ENCODE measurements around the gene OGDH.

DNA sequence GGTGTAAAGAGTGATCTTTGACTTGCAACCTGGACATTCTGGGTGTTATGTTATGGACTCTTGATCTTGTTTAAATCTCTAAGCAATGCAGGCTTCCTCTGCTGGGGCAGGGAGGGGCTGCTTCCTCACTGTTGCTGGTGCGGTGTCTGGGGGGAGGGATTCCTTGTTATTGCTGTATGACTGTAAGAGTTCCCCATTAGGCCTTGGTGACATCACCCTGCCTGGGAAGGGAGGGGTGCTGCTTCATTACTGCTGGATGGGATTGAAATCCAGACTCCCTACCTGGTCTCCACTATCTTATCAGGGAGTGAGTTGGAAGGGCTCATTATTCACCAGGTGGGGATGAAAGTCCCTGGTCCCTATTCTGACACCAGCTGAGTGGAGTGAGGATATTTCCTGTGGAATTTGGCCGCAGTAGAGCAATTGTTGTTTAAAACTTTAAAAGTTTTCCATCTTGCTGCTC, 8.8 kb downstream of the OGDH start:
- TF ChIP-seq YY1 (IDR thresholded peaks at IDR 0.05; ENCODE audit: insufficient read depth, insufficient read length): no peak
- no peak for TF ChIP-seq ZNF274 (IDR thresholded peaks at IDR 0.05; ENCODE audit: low read depth, low read length)
- no peak for TF ChIP-seq SUZ12 (IDR thresholded peaks at IDR 0.05; ENCODE audit: extremely low read depth, insufficient read depth, insufficient read length)

All from NT2/D1 (cell line).